ENCODE measurements around the gene PAQR8. TPM values are rescaled to one million over a fixed set of nuclear protein-coding genes. Genes with fewer than 3 reads are reported as not detected.

Gene PAQR8
- polyA plus RNA-seq, 4 donors, result 14.1 to 78.4 (median 28.6) TPM

DNA sequence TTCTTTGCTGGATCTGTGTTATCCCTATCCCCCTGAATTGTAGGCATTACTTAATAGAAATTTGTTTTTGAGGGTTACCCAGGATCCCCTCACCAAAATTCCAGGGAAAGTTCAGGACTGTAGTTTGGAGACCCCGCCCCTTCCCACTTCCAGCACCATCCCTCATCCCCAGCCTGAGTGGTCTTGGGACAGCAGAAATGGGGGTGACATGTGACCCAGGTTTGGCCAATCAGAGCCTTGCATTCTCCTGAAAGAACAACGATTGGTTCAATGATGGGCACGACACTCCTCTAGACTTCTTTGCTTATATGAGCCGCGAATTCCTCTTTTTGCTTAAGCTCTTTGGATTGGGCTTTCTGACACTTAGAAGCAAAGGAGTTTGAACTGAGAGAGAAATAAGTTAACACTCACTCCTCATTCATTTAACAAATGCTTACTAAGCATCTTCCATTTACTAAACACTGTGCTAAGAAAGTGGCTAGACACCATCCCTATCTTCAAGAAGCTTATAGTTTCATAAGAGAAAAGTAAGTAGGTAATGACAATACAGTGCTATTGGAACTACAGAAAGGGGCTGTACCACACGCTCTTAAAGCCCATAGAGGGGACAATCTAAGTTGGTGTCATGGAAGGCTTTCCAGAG, 24.9 kb upstream of the PAQR8 start:
- no peak overlapping the region for H3K4me3 ChIP-seq (ENCODE audit: low read depth in 1 of 3, low read length in 3 of 3)
- 95 to 100% (median 97%) methylated on average over 6 of the region's 6 CpGs for WGBS, 3 donors
- H3K36me3 ChIP-seq (ENCODE audit: control insufficient read depth in 3 of 3, insufficient read depth in 2 of 3, low read depth in 1 of 3, low read length in 3 of 3), result no peaks in the 10 kb centered on the region
- no peaks in the 10 kb centered on the region for H3K27me3 ChIP-seq (ENCODE audit: control insufficient read depth in 3 of 3, insufficient read depth in 3 of 3, low read length in 3 of 3)
- no peak for FAIRE-seq
- no peak overlapping the region for H3K27ac ChIP-seq (ENCODE audit: low read depth in 1 of 3, low read length in 2 of 3)
- peaks cover 0 to 25% (median 4%) of the 10 kb centered on the region in 3 donors for H3K4me1 ChIP-seq (ENCODE audit: control insufficient read depth in 3 of 3, insufficient read depth in 2 of 3, low read depth in 1 of 3, low read length in 2 of 3)
- DNase-seq, result no peak
- no peaks in the 10 kb centered on the region for H3K9me3 ChIP-seq (ENCODE audit: control insufficient read depth in 2 of 2, insufficient read depth in 1 of 2, low read depth in 1 of 2, low read length in 1 of 2)

- WGBS, 3 donors, result 73 to 90% (median 86%) methylated on average over 5 of the region's 5 CpGs
- Histone ChIP-seq H3K27me3 (ENCODE audit: control insufficient read depth in 3 of 3, insufficient read depth in 3 of 3, low read length in 3 of 3) (no peaks in the 10 kb centered on the region), H3K9me3 (ENCODE audit: control insufficient read depth in 2 of 2, insufficient read depth in 1 of 2, low read depth in 1 of 2, low read length in 1 of 2) (no peaks in the 10 kb centered on the region), H3K36me3 (ENCODE audit: control insufficient read depth in 3 of 3, insufficient read depth in 2 of 3, low read depth in 1 of 3, low read length in 3 of 3) (no peaks in the 10 kb centered on the region), H3K4me1 (ENCODE audit: control insufficient read depth in 3 of 3, insufficient read depth in 2 of 3, low read depth in 1 of 3, low read length in 2 of 3) (peaks cover 0 to 24% (median 5%) of the 10 kb centered on the region in 3 donors), H3K27ac (ENCODE audit: low read depth in 1 of 3, low read length in 2 of 3) (no peak overlapping the region), H3K4me3 (ENCODE audit: low read depth in 1 of 3, low read length in 3 of 3) (no peak overlapping the region)
- no peak for DNase-seq
- FAIRE-seq, result no peak
These were observed 24.2 kb upstream of the PAQR8 start for GRCh38 chr6:52337633-52338290.

DNA sequence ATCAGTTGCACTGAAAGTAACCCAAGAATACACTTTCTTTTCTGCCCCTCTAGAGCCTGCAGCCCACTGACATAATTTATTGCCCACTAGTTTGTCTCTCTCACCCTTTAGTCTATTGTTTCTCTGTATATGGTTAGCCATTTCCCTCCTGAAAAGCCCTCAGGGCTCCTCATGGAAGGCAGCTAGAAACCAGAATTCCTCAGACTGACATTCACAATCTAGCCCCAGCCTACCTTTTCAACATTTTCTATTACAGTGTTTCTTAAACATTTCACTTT, 21.4 kb upstream of the PAQR8 start:
- peak overlapping the region in 1 of 3 donors; percentile 55 for H3K27ac ChIP-seq (ENCODE audit: low read depth in 1 of 3, low read length in 2 of 3)
- no peaks in the 10 kb centered on the region for H3K9me3 ChIP-seq (ENCODE audit: control insufficient read depth in 2 of 2, insufficient read depth in 1 of 2, low read depth in 1 of 2, low read length in 1 of 2)
- H3K27me3 ChIP-seq (ENCODE audit: control insufficient read depth in 3 of 3, insufficient read depth in 3 of 3, low read length in 3 of 3), result no peaks in the 10 kb centered on the region
- H3K4me3 ChIP-seq (ENCODE audit: low read depth in 1 of 3, low read length in 3 of 3), result no peak overlapping the region
- H3K36me3 ChIP-seq (ENCODE audit: control insufficient read depth in 3 of 3, insufficient read depth in 2 of 3, low read depth in 1 of 3, low read length in 3 of 3), result no peaks in the 10 kb centered on the region
- H3K4me1 ChIP-seq (ENCODE audit: control insufficient read depth in 3 of 3, insufficient read depth in 2 of 3, low read depth in 1 of 3, low read length in 2 of 3), result peaks cover 0 to 16% (median 5%) of the 10 kb centered on the region in 3 donors
- no peak for DNase-seq
- FAIRE-seq, result no peak

DNA sequence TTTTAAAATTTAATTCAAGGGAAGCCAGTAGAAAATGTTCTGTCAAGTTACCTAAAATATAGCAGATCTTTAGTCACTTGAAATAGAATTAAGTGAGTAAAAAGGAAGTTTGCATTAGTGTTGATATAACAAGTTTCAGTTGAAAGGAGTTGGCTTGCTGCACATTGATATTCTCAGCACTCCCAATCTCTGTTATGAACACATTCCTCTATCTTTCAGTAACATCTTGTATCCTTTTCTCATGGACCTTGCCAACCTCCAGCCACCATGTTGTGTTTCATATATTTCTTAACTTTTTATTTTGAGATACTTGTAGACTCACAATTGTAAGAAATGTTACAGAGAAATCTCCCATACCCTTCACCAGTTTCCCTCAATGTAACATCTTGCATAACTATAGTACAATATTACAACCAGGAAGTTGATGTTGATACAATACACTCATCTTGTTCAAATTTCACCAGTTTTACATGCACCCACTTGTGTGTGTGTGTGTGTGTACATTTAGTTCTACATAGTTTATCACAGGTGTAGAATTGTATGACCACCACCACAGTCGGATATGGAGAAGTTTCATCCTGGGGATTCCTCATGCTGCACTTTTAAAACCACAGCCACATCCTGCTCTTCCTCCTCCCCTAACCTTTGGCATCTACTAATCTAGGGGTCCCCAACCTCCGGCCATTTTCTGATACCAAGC, 20.2 kb upstream of the PAQR8 start:
- H3K4me3 ChIP-seq (ENCODE audit: low read depth in 1 of 3, low read length in 3 of 3), result no peak overlapping the region
- no peaks in the 10 kb centered on the region for H3K36me3 ChIP-seq (ENCODE audit: control insufficient read depth in 3 of 3, insufficient read depth in 2 of 3, low read depth in 1 of 3, low read length in 3 of 3)
- no peaks in the 10 kb centered on the region for H3K27me3 ChIP-seq (ENCODE audit: control insufficient read depth in 3 of 3, insufficient read depth in 3 of 3, low read length in 3 of 3)
- no peaks in the 10 kb centered on the region for H3K9me3 ChIP-seq (ENCODE audit: control insufficient read depth in 2 of 2, insufficient read depth in 1 of 2, low read depth in 1 of 2, low read length in 1 of 2)
- no peak overlapping the region for H3K27ac ChIP-seq (ENCODE audit: low read depth in 1 of 3, low read length in 2 of 3)
- WGBS, 3 donors, result 66 to 80% (median 71%) methylated on average over 2 of the region's 2 CpGs
- DNase-seq (no peak), FAIRE-seq (no peak)
- peaks cover 0 to 15% (median 5%) of the 10 kb centered on the region in 3 donors for H3K4me1 ChIP-seq (ENCODE audit: control insufficient read depth in 3 of 3, insufficient read depth in 2 of 3, low read depth in 1 of 3, low read length in 2 of 3)

DNA sequence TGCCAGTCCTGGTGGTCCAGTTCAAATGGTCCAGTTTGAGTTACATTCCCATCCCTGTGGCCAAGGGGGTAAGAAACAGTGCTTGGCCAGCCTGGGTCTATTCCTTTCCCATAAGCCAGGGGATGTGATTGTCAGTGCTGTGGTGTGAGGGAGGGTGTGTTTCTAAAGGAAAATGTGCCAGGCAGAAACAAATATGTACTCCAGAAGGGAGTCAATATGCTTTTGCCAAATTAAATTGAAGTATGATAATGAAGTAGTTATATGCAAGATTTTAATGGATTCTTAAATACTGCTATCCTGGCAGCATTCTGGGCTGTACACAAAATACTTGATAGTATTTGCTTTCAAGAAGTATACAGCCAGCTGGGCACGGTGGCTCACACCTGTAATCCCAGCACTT, 16.6 kb upstream of the PAQR8 start:
- H3K9me3 ChIP-seq (ENCODE audit: control insufficient read depth in 2 of 2, insufficient read depth in 1 of 2, low read depth in 1 of 2, low read length in 1 of 2), result no peaks in the 10 kb centered on the region
- 69 to 92% (median 85%) methylated on average over 1 of the region's 1 CpG for WGBS, 3 donors
- peaks cover 0 to 10% (median 5%) of the 10 kb centered on the region in 3 donors for H3K4me1 ChIP-seq (ENCODE audit: control insufficient read depth in 3 of 3, insufficient read depth in 2 of 3, low read depth in 1 of 3, low read length in 2 of 3)
- H3K36me3 ChIP-seq (ENCODE audit: control insufficient read depth in 3 of 3, insufficient read depth in 2 of 3, low read depth in 1 of 3, low read length in 3 of 3), result no peaks in the 10 kb centered on the region
- H3K27ac ChIP-seq (ENCODE audit: low read depth in 1 of 3, low read length in 2 of 3), result no peak overlapping the region
- no peak for DNase-seq
- H3K27me3 ChIP-seq (ENCODE audit: control insufficient read depth in 3 of 3, insufficient read depth in 3 of 3, low read length in 3 of 3), result no peaks in the 10 kb centered on the region
- H3K4me3 ChIP-seq (ENCODE audit: low read depth in 1 of 3, low read length in 3 of 3), result no peak overlapping the region
- FAIRE-seq, result no peak

DNA sequence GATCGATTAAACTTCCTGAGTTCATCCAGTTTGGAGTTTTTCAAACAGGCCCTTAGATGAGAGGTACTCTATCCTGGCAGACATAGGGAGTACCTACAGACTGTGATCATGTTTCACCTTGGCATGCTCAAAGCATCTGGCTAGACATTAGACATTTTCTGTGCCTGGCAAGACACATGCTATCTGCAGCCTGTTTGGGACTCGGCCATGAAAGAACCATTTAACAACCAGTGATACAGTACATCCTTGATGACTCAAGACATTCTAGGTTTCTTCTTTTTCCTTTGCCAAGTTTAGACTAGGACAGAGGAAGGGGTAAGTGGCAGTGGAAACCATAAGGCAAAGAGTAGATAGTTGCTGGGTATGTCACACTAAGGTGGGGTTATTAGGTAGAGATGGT, 15.4 kb upstream of the PAQR8 start:
- WGBS, 3 donors, result 81 to 94% (median 93%) methylated on average over 2 of the region's 2 CpGs
- no peak overlapping the region for H3K4me3 ChIP-seq (ENCODE audit: low read depth in 1 of 3, low read length in 3 of 3)
- FAIRE-seq, result no peak

DNA sequence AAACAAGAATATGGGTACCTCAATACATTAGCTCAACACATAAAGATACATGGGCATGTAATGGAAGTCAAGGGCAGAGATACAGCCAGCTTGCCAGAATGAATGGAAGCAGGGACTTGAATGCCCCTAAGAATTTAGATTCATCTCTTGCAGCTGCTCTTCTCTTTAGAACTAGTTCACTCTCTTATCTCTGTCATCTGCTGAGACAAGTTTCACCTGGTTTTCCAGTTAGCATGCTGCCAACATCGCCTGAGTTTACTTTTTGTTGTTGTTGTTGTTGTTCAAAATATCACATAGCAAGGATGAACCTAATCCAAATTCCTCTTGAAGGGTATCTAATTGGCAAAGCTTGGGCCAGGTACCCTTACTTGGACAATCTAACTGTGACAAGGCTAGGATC, 14.1 kb upstream of the PAQR8 start:
- no peak for DNase-seq
- no peaks in the 10 kb centered on the region for H3K36me3 ChIP-seq (ENCODE audit: control insufficient read depth in 3 of 3, insufficient read depth in 2 of 3, low read depth in 1 of 3, low read length in 3 of 3)
- WGBS, 3 donors, result 79 to 85% (median 82%) methylated on average over 1 of the region's 1 CpG
- H3K27me3 ChIP-seq (ENCODE audit: control insufficient read depth in 3 of 3, insufficient read depth in 3 of 3, low read length in 3 of 3), result no peaks in the 10 kb centered on the region
- H3K9me3 ChIP-seq (ENCODE audit: control insufficient read depth in 2 of 2, insufficient read depth in 1 of 2, low read depth in 1 of 2, low read length in 1 of 2), result no peaks in the 10 kb centered on the region
- peaks cover 0 to 8% (median 0%) of the 10 kb centered on the region in 3 donors for H3K4me1 ChIP-seq (ENCODE audit: control insufficient read depth in 3 of 3, insufficient read depth in 2 of 3, low read depth in 1 of 3, low read length in 2 of 3)
- H3K4me3 ChIP-seq (ENCODE audit: low read depth in 1 of 3, low read length in 3 of 3), result no peak overlapping the region
- H3K27ac ChIP-seq (ENCODE audit: low read depth in 1 of 3, low read length in 2 of 3), result no peak overlapping the region
- FAIRE-seq, result no peak

More for the DNA sequence above, 15.4 kb upstream of the PAQR8 start:
- H3K4me1 ChIP-seq (ENCODE audit: control insufficient read depth in 3 of 3, insufficient read depth in 2 of 3, low read depth in 1 of 3, low read length in 2 of 3), result peaks cover 0 to 6% (median 5%) of the 10 kb centered on the region in 3 donors
- no peaks in the 10 kb centered on the region for H3K9me3 ChIP-seq (ENCODE audit: control insufficient read depth in 2 of 2, insufficient read depth in 1 of 2, low read depth in 1 of 2, low read length in 1 of 2)
- H3K36me3 ChIP-seq (ENCODE audit: control insufficient read depth in 3 of 3, insufficient read depth in 2 of 3, low read depth in 1 of 3, low read length in 3 of 3), result no peaks in the 10 kb centered on the region
- no peak for DNase-seq
- H3K27ac ChIP-seq (ENCODE audit: low read depth in 1 of 3, low read length in 2 of 3), result no peak overlapping the region
- H3K27me3 ChIP-seq (ENCODE audit: control insufficient read depth in 3 of 3, insufficient read depth in 3 of 3, low read length in 3 of 3), result no peaks in the 10 kb centered on the region

GRCh38 chr6:52351879-52352238, 10.1 kb upstream of the PAQR8 start:
- H3K4me1 ChIP-seq (ENCODE audit: control insufficient read depth in 3 of 3, insufficient read depth in 2 of 3, low read depth in 1 of 3, low read length in 2 of 3), result peaks cover 0 to 26% (median 3%) of the 10 kb centered on the region in 3 donors
- no peaks in the 10 kb centered on the region for H3K9me3 ChIP-seq (ENCODE audit: control insufficient read depth in 2 of 2, insufficient read depth in 1 of 2, low read depth in 1 of 2, low read length in 1 of 2)
- H3K27ac ChIP-seq (ENCODE audit: low read depth in 1 of 3, low read length in 2 of 3), result peak overlapping the region in 2 of 3 donors; percentile 30 to 49
- no peak overlapping the region for H3K4me3 ChIP-seq (ENCODE audit: low read depth in 1 of 3, low read length in 3 of 3)
- no peaks in the 10 kb centered on the region for H3K27me3 ChIP-seq (ENCODE audit: control insufficient read depth in 3 of 3, insufficient read depth in 3 of 3, low read length in 3 of 3)
- DNase-seq, result no peak
- FAIRE-seq, result no peak
- 96 to 100% (median 97%) methylated on average over 1 of the region's 1 CpG for WGBS, 3 donors
- no peaks in the 10 kb centered on the region for H3K36me3 ChIP-seq (ENCODE audit: control insufficient read depth in 3 of 3, insufficient read depth in 2 of 3, low read depth in 1 of 3, low read length in 3 of 3)
